Upper lobe of right lung (tissue), 1 donor: ENCODE results near the gene UBR3. TPM values are rescaled to one million over a fixed set of nuclear protein-coding genes. Genes with fewer than 3 reads are reported as not detected.

ENCODE experiments used
- ATAC-seq: fragments of 200-7000 bp; cut with Tn5 transposase; one replicate; pipeline ENCODE4 v1.9.1; 2020; ENCODE audit warnings: mild to moderate bottlenecking, moderate library complexity
- DNase-seq: peaks from one replicate; pipeline ENCODE4 v3.0.0-alpha.2; 2020
- H3K27ac ChIP-seq: fragments of 200-600 bp; one replicate; pipeline ENCODE4 v1.8.0; 2022
- H3K27me3 ChIP-seq: fragments of 200-600 bp; one replicate; pipeline ENCODE4 v1.8.0; 2022; ENCODE audit warnings: mild to moderate bottlenecking
- H3K36me3 ChIP-seq: fragments of 200-600 bp; one replicate; pipeline ENCODE4 v1.8.0; 2022
- H3K4me1 ChIP-seq: fragments of 200-600 bp; one replicate; pipeline ENCODE4 v1.8.0; 2022
- H3K4me3 ChIP-seq: fragments of 200-600 bp; one replicate; pipeline ENCODE4 v1.8.0; 2022; ENCODE audit warnings: mild to moderate bottlenecking
- H3K9me3 ChIP-seq: fragments of 200-600 bp; one replicate; pipeline ENCODE4 v1.8.0; 2022
- CTCF ChIP-seq: fragments of 200-600 bp; IDR thresholded peaks from one replicate; pipeline ENCODE4 v1.8.0; 2022; ENCODE audit warnings: antibody characterized with exemption
- intact Hi-C: fragments of 100-400 bp; cut with DNase I; formaldehyde crosslinking; loops from one replicate; pipeline ENCODE4 v1.11.0; 2022
- total RNA-seq: library from RNA; stranded (reverse); fragmentation: NEBNext Ultra II Directional; extraction: Animal tissue kit (Norgen Biotek cat#: 25700); gene quantifications from one replicate; pipeline ENCODE4 v1.2.1, GENCODE V29; 2021
- donor health status: DM: no; HTN: yes; CAD: no; lungs with severe emphysema.

UBR3 gene
- total RNA-seq, 1 donor from 2014 or later = 42.8 TPM

GRCh38 chr2:170052151-170052550, 224.9 kb downstream of the UBR3 start:
- Histone ChIP-seq H3K27me3 (no peaks in the 10 kb centered on the region), H3K27ac (no peak overlapping the region), H3K36me3 (peaks cover 10% of the 10 kb centered on the region), H3K9me3 (no peaks in the 10 kb centered on the region), H3K4me1 (no peaks in the 10 kb centered on the region), H3K4me3 (no peak overlapping the region)
- DNase-seq = no peak
- no peak for ATAC-seq
- no peak for TF ChIP-seq CTCF
- intact Hi-C loops = no loop called here

GRCh38 chr2:170054997-170055396, 227.7 kb downstream of the UBR3 start:
- H3K4me1 ChIP-seq = no peaks in the 10 kb centered on the region
- intact Hi-C loops = no loop called here
- no peaks in the 10 kb centered on the region for H3K9me3 ChIP-seq
- no peak overlapping the region for H3K27ac ChIP-seq
- H3K27me3 ChIP-seq = no peaks in the 10 kb centered on the region
- TF ChIP-seq CTCF = no peak
- H3K36me3 ChIP-seq = peaks cover 35% of the 10 kb centered on the region
- DNase-seq = no peak
- no peak for ATAC-seq
- H3K4me3 ChIP-seq = no peak overlapping the region

- no peak for ATAC-seq
- TF ChIP-seq CTCF = no peak
- intact Hi-C loops = no loop called here
Observed at GRCh38 chr2:170056900-170057299, 229.6 kb downstream of the UBR3 start.

GRCh38 chr2:170063456-170064235, 236.4 kb downstream of the UBR3 start:
- Histone ChIP-seq H3K27me3 (no peaks in the 10 kb centered on the region), H3K9me3 (no peaks in the 10 kb centered on the region), H3K4me3 (no peak overlapping the region), H3K4me1 (no peaks in the 10 kb centered on the region), H3K36me3 (peaks cover 45% of the 10 kb centered on the region), H3K27ac (no peak overlapping the region)
- TF ChIP-seq CTCF = no peak
- ATAC-seq (no peak), DNase-seq (no peak)
- intact Hi-C loops = no loop called here

More at GRCh38 chr2:170056900-170057299, 229.6 kb downstream of the UBR3 start:
- Histone ChIP-seq H3K4me3 (no peak overlapping the region), H3K9me3 (no peaks in the 10 kb centered on the region), H3K27ac (no peak overlapping the region), H3K36me3 (peaks cover 44% of the 10 kb centered on the region), H3K4me1 (no peaks in the 10 kb centered on the region), H3K27me3 (no peaks in the 10 kb centered on the region)
- DNase-seq = no peak

- no peaks in the 10 kb centered on the region for H3K9me3 ChIP-seq
- H3K36me3 ChIP-seq = peaks cover 11% of the 10 kb centered on the region
- DNase-seq (no peak), ATAC-seq (no peak)
- no peak overlapping the region for H3K4me3 ChIP-seq
- H3K4me1 ChIP-seq = peaks cover 8% of the 10 kb centered on the region
- H3K27me3 ChIP-seq = no peaks in the 10 kb centered on the region
- intact Hi-C loops = no loop called here
- no peak overlapping the region for H3K27ac ChIP-seq
- no peak for TF ChIP-seq CTCF
Observed at GRCh38 chr2:170070778-170071177, 243.5 kb downstream of the UBR3 start.
